Stimulated activated CD8-positive, alpha-beta memory T cell treated with anti-CD3 and anti-CD28 coated beads, Interleukin-7, amount 100 ng/mL, for 4 hours (primary cell): ENCODE results near the gene ZNF816.
"Not testable (repeated sequence)": the region's sequence is repeated elsewhere in the genome, so short reads cannot be mapped to it uniquely, and the experiment has no call there.

Source experiments
- DNase-seq, 2 donors: peaks; one replicate each; pipeline ENCODE4 v3.0.0-alpha.2; 2020; ENCODE audit warnings: low read depth in 2 of 2

Gene ZNF816

DNA sequence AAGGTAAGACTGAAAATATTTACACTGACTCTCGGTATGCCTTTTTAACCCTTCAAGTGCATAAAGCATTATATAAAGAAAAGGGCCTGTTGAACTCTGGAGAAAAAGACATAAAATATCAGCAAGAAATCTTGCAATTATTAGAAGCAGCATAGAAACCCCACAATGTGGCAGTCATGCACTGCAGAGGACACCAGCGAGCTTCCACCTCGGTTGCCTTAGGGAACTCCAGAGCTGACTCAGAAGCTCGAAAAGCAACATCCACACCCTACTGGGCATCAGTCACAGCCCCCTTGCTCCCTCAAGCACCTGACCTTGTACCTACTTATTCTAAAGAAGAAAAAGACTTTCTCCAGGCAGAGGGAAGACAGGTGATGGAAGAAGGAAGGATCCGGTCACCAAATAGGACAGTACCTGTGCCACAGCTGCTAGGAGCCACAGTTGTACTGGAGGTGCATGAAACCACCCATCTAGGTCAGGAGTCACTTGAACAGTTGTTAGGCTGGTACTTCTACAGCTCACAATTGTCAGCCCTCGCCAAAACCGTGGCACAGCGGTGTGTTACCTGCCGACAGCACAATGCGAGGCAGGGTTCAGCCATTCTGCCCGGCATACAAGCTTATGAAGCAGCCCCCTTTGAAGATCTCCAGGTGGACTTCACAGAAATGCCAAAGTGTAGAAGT, 2.9 kb downstream of the ZNF816 start:
- DNase-seq: no peak

- DNase-seq: no peak
Observed at GRCh38 chr19:52957591-52957990, 5.1 kb downstream of the ZNF816 start.

DNA sequence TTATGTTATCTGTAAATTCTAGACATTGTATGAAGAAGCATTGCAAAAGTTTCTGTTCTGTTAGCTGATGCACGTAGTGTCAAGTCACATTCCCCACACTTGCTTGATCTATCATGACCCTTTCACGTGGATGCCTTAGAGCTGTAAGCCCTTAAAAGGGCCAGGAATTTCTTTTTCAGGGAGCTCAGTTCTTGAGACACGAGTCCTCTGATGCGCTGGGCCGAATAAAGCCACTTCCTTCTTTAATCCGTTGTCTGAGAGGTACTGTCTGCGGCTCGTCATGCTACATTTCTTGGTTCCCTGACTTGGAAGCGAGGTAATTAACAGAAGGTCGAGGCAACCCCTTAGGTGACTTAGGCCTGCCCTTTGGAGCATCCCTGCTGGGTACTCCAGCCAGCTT, 5.8 kb downstream of the ZNF816 start:
- DNase-seq: no peak

DNA sequence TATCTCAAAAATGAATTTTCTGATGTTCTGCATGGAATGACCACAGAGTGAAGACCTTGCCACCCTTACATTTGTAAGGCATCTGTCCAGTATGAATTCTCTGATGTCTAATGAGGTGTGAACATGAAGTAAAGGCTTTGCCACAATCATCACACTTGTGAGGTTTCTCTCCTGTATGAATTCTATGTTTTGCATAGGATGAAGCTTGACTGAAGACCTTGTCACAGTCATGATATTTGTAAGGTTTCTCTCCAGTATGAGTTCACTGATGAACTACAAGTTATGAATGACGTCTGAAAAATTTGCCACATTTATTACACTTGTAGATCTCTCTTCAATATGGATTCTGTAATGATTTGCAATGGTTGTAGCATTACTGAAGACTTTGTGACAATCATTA, 13.3 kb downstream of the ZNF816 start:
- no peak for DNase-seq

- no peak for DNase-seq
Observed at GRCh38 chr19:52948025-52948770, 14.5 kb downstream of the ZNF816 start.

GRCh38 chr19:52946322-52947310, 16.1 kb downstream of the ZNF816 start:
- DNase-seq: no peak

DNA sequence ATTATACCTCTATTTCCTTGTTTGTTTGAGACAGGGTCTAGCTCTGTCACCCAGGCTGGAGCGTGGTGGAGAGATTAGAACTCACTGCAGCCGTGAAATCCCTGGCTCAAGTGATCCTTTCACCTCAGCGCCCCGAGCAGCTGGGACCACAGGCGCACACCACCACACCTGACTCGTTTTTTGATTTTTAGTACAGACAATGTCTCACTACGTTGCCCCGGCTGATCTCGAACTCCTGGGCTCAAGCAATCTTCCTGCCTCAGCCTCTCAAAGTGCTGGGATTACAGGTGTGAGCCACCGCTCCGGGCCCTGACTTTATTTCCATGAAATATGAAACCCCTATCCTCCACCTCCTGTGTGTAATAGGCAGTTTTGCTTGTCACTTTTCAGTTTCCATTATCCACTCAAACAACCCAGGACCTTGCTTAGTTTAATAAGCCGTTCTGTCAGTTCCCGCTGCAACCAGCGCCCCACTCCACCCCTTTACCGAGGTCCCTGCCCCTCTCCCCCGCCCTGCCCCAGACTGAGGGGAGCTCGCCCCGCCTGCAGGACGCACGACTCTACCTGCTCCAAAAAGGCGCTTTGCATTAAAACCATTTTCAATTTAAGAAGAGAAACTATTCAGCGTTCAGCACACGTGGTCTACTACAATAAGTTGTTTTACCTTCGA, 16.9 kb downstream of the ZNF816 start:
- DNase-seq: no peak

- not testable (repeated sequence) for DNase-seq
Observed at GRCh38 chr19:52944703-52945493, 17.8 kb downstream of the ZNF816 start.

GRCh38 chr19:52943884-52944643, 18.6 kb downstream of the ZNF816 start:
- DNase-seq: no peak

GRCh38 chr19:52943134-52943883, 19.4 kb downstream of the ZNF816 start:
- no peak for DNase-seq

- peak; percentile 91 to 93 for DNase-seq
Observed at GRCh38 chr19:52942386-52943133, 20.1 kb downstream of the ZNF816 start.

DNA sequence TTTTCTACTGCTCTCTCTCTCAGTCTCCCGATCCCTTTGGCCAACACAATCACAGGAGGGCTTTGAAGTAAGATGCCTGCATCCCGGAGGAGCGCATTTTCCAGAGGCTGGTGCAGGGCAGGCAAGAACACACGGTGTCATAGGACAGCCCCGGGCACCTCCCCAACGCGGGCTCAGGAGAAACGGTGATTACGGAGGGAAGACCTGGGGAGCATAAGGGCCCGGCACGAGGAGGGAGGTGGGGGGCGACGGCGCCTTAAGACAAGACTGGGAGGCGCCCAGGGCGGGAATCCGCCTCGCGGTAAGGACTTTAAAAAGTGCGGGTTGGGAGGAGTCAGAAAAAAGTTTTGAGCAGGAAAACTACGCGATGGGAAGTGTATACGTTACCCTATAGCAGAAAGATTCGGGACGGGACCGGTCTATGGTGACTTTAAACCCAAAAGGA, 20.7 kb downstream of the ZNF816 start:
- DNase-seq: no peak

DNA sequence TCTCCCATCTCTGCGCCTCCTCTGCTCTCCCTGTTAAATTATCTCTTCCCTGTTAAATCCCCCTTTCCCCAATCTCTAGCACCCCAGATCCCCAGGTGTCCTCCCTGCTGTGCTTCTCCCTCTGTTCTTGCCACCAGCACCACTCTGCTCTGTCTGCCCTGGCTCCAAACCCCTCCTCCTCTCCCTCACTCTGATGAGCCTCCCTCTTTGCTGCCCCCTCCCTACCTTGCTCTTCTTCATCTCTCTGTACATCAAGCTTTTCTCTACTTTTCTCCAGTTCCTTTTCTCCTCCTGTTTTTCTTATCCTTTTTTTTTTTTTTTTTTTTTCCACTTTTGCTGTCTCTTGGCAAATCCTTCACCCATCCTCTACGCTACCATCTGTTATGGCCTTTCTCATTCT, 21.2 kb downstream of the ZNF816 start:
- not testable (repeated sequence) for DNase-seq

- not testable (repeated sequence) for DNase-seq
Observed at GRCh38 chr19:52940905-52941304, 21.8 kb downstream of the ZNF816 start.

- no peak for DNase-seq
Observed at GRCh38 chr19:52938761-52939160, 23.9 kb downstream of the ZNF816 start.

GRCh38 chr19:52936954-52937325, 25.7 kb downstream of the ZNF816 start:
- no peak for DNase-seq

DNA sequence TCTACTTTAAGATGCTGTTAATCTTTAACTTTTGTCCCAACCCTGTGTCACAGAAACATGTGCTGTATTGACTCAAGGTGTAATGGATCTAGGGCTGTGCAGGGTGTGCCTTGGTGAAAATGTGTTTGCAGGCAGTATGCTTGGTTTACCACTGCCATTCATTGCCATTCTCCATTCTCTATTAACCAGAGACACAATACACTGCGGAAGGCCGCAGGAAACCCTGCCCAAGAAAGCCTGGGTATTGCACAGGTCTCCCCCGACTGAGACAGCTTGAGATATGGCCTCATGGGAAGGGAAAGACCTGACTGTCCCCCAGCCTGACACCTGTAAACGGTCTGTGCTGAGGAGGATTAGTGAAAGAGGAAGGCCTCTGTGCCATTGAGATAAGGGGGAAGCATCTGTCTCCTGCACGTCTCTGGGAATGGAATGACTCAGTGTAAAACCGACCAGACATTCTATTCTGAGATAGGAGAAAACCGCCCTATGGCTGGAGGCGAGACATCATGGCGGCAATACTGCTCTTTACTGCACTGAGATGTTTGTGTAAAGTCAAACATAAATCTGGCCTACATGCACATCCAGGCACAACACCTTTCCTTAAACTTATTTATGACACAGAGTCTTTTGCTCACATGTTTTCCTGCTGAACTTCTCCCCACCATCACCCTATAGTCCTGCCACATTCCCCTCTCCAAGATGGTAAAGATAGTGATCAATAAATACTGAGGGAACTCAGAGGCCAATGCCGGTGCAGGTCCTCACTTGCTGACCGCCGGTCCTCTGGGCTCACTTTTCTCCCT, 26.3 kb downstream of the ZNF816 start:
- no peak for DNase-seq

DNA sequence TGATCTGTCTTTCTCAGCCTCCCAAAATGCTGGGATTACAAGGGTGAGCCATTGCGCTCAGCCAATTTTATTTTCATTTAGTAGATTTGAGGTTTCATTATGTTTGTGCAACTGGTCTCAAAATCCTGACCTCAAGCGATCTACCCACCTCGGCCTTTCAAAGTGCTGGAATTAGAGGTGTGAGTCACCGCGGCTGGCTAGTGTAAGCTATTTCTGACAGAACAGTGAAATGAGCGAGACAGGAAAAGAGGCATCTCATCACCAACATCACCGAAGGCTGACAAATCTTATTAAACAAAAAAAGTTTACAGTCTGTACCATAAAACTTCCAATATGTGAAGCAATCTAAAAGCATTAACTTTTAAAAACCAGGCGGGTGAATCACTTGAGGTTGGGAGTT, 27.2 kb downstream of the ZNF816 start:
- DNase-seq: no peak
